ENCODE results near the gene FYB1.
"Not testable (repeated sequence)": the region's sequence is repeated elsewhere in the genome, so short reads cannot be mapped to it uniquely, and the experiment has no call there.

FYB1 gene

GRCh38 chr5:39219437-39219836, at the start of gene FYB1:
Gene FYB1, minus strand, starts transcription at chr5:39219563. Its CDS starts 16,603 bp downstream, at chr5:39202960.
- DNase-seq = no peak

GRCh38 chr5:39267186-39267585, 47.8 kb upstream of the FYB1 start:
- DNase-seq = no peak

GRCh38 chr5:39266442-39266841, 47.1 kb upstream of the FYB1 start:
- DNase-seq = no peak

GRCh38 chr5:39264528-39264927, 45.2 kb upstream of the FYB1 start:
- DNase-seq = no peak

- DNase-seq = no peak
These were observed 43.6 kb upstream of the FYB1 start for GRCh38 chr5:39262981-39263380.

GRCh38 chr5:39260095-39260494, 40.7 kb upstream of the FYB1 start:
- DNase-seq = no peak

GRCh38 chr5:39257554-39257953, 38.2 kb upstream of the FYB1 start:
- no peak for DNase-seq

- no peak for DNase-seq
These were observed 37.3 kb upstream of the FYB1 start for GRCh38 chr5:39256477-39257235.

- no peak for DNase-seq
These were observed 36.0 kb upstream of the FYB1 start for GRCh38 chr5:39255406-39255805.

GRCh38 chr5:39254671-39255070, 35.3 kb upstream of the FYB1 start:
- DNase-seq = no peak

- DNase-seq = no peak
These were observed 33.8 kb upstream of the FYB1 start for GRCh38 chr5:39253196-39253595.

- no peak for DNase-seq
These were observed 30.4 kb upstream of the FYB1 start for GRCh38 chr5:39249564-39250274.

- no peak for DNase-seq
These were observed 29.7 kb upstream of the FYB1 start for GRCh38 chr5:39249069-39249468.

- no peak for DNase-seq
These were observed 21.4 kb upstream of the FYB1 start for GRCh38 chr5:39240750-39241149.

- DNase-seq = no peak
These were observed 19.2 kb upstream of the FYB1 start for GRCh38 chr5:39238366-39239105.

GRCh38 chr5:39236718-39237117, 17.4 kb upstream of the FYB1 start:
- DNase-seq = no peak

- no peak for DNase-seq
These were observed 16.3 kb upstream of the FYB1 start for GRCh38 chr5:39235648-39236047.

- DNase-seq = not testable (repeated sequence)
These were observed 15.1 kb upstream of the FYB1 start for GRCh38 chr5:39234494-39234893.

GRCh38 chr5:39233783-39234182, 14.4 kb upstream of the FYB1 start:
- no peak for DNase-seq

- DNase-seq = no peak
These were observed 12.6 kb upstream of the FYB1 start for GRCh38 chr5:39231705-39232525.

- no peak for DNase-seq
These were observed 9.2 kb upstream of the FYB1 start for GRCh38 chr5:39228596-39228995.

GRCh38 chr5:39226558-39226957, 7.2 kb upstream of the FYB1 start:
- DNase-seq = no peak

GRCh38 chr5:39226100-39226451, 6.7 kb upstream of the FYB1 start:
- DNase-seq = no peak
